GM18526 (cell line): ENCODE data around the gene CXCL3.

Experiments
- POLR2A ChIP-seq: IDR thresholded peaks from 3 replicates; pipeline ENCODE4 v1.6.1; 2011; ENCODE audit not compliant: insufficient read length; ENCODE audit errors: extremely low read depth

The CXCL3 gene

DNA sequence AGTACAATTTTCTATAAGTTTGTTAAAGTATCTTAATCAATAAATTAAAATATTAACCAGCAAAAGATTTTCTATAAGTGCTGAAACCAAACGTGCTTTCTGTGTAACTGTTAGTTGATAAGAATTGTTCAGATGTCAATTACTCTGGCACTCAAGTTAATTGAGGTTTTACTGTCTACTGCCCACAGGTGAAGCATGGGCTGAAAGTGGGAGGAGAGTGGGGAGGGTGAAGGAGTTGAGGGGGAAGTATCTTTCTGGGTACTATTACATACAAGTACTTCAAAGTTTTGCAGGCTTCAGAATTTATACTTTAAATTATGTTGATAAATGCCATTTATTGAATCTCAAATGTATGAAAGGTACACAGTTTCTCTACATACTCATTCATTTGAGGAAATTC, 19.1 kb upstream of the CXCL3 start:
- TF ChIP-seq POLR2A: no peak

GRCh38 chr4:74056858-74057562, 18.5 kb upstream of the CXCL3 start:
- no peak for TF ChIP-seq POLR2A

DNA sequence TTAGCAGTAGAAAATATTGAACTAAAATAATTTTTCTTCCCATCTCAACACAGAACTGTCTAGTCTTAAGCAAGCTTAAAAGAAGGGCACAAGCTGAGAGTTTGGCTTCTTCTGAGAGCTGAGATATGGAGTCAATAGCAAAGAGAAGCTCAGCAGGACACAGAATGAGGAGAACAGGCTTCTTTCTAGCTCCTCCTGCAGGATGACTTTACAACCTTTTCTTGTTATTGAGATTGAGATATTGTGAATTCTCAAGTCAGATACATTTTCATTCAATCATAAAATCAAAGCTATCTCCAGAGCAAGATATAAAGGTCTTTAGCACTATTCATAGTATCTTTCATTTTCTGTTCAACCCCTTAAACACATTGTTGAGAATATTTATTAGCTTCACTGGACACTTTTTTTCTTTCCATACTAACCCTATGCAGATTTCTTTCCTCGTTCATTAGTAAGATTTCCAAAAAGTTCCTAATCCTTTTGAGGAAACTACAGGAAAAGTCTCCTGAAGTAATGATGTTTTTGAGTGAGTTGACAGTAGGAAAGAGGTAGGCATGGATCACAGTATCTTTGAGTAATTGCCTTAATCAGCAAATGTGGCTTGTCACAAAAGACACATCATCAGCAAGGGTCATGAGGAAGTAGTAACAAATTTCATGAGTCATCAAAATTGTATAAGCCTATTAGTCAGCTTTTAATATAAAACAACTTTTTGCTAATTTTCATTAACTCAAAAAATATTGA, 17.8 kb upstream of the CXCL3 start:
- TF ChIP-seq POLR2A: no peak

DNA sequence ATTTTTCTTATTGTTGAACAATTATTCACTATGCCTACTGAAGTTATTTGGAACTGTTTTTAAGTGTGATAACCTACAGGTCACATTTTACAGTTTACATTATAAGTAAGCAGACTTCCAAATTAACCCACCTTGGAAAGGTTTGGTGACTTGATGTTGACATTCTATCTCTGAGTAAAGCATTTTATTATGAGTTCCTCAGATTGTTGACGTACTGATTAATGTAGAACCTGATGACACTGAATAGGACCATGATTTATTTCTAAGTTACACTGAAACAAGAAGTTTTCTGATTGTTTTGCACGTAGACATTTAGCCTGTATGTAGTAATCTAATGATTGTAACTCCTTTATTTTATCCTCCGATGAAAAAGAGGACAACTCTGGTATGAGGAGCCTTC, 17.0 kb upstream of the CXCL3 start:
- no peak for TF ChIP-seq POLR2A

DNA sequence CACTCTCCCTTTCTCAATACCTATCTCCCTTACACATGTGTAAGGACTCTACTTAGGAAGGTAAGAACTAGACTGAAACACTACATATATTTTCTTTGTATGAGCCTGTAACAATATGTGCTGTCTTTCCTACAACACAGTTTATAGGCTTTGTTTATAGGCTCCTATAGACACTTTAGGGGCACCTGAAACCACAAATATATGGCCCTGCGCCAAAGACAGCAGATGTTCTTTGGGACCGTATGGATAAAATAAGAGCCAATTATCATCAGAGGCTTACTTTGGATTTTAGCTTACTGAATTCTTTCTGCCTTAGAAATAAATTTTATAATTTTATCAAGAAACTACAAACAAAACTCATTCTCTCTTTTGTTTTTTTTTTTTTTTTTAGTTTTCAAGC, 16.6 kb upstream of the CXCL3 start:
- TF ChIP-seq POLR2A: no peak

- no peak for TF ChIP-seq POLR2A
Measured at GRCh38 chr4:74054483-74055047, 16.1 kb upstream of the CXCL3 start.

DNA sequence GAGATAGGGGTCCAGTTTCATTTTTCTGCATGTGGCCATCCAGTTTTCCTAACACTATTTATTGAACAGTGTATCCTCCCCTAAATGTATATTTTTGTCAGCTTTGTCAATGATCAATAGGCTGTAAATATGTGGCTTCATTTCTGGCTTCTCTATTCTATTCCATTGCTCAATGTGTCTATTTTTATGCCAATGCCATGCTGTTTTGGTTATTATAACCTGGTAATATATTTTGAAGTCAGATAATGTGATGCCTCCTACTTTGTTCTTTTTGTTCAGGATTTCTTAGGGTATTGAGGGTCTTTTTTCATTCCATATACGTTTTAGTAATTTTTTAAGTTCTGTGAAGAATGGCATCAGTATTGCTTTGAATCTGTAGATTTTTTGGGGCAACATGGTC, 8.7 kb upstream of the CXCL3 start:
- TF ChIP-seq POLR2A: no peak

- TF ChIP-seq POLR2A: no peak
Measured at GRCh38 chr4:74045772-74046171, 7.3 kb upstream of the CXCL3 start.

GRCh38 chr4:74045247-74045646, 6.8 kb upstream of the CXCL3 start:
- TF ChIP-seq POLR2A: no peak

GRCh38 chr4:74044677-74045076, 6.2 kb upstream of the CXCL3 start:
- TF ChIP-seq POLR2A: no peak

- TF ChIP-seq POLR2A: no peak
Measured at GRCh38 chr4:74042681-74043080, 4.2 kb upstream of the CXCL3 start.

DNA sequence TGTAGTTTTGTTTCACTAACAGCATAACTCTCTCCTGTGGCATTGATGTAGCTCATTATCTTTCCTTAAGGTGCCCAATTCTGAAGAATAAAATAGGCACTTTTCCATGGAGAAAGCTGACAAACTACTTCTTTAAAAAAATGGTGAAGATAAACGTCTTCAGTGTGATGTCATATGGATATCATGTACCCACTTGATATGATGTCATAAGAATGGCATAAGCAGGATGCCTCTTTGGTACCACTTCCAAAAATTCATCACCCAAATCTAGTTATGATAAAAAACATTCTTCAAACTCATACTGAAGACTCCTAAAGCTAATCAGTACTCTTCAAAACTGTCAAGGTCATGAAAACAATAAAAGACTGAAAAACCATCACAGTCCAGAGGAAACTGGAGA, 2.9 kb upstream of the CXCL3 start:
- TF ChIP-seq POLR2A: no peak

- TF ChIP-seq POLR2A: no peak
Measured at GRCh38 chr4:74039315-74039763, 850 bp upstream of the CXCL3 start.

DNA sequence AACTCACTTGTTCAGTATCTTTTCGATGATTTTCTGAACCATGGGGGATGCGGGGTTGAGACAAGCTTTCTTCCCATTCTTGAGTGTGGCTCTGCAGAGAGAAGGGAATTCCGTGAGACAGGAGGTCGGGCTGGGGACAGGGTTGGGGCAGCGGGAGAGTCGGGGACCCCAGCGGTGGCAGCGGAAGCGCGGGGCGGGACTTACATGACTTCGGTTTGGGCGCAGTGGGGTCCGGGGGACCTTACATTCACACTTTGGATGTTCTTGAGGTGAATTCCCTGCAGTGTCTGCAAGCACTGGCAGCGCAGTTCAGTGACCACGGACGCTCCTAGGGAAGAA, 434 bp downstream of the CXCL3 start:
- no peak for TF ChIP-seq POLR2A

DNA sequence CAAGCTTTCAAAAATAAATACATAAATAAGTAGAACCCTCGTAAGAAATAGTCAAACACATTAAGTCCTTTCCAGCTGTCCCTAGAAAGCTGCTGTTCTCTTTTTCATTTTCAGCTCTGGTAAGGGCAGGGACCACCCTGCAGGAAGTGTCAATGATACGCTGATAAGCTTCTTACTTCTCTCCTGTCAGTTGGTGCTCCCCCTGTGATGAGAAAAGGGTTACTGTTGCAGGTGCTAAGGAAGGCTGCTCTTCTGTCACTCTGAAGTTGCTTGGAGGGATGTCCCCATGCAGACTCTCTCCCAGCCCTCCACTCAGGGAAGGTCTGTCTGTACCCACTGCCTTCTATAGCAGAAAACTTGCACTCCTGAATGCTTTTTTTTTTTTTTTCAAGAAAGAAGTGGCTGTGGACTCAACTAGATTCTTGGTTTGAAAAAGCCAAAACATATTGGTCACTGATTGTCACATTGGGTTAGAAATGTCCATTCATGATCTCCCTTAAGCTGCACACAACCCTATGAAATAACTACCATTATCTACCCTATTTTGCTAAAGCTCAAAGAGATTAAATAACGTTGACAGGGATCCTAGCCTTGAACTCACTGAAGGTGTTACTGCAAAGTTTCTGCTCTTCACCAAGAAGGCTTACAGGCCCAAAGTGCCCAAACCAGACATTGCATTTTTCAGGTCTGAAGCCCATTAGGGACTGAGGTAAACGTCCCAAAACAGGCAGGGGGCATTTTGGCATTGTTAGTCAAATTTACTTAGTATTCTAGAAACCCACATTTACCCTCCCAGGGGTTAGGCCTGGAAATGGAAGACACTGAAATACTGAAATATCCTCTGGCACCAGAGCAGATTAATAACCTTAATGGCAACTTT, 1.2 kb downstream of the CXCL3 start:
- TF ChIP-seq POLR2A: no peak
